Upper lobe of left lung (tissue), 4 donors: Measurements from ENCODE around the gene NR4A3.

Experiments
- POLR2AphosphoS5 ChIP-seq, 2 donors: sonication (generic); formaldehyde crosslinking; IDR thresholded peaks; one replicate each; pipeline ENCODE4 v1.5.1; 2017; ENCODE audit warnings: antibody characterized with exemption in 2 of 2
- TF ChIP-seq, protein P1 (sequence below), 6 experiments: fragments of 450-650 bp in 4 of 6; fragments of 200-600 bp in 2 of 6; sonication (generic) in 2 of 6; IDR thresholded peaks; one replicate each; pipeline ENCODE4 v1.5.1; 2016 to 2019; ENCODE audit warnings: antibody characterized with exemption in 6 of 6

- TF ChIP-seq, protein P1, sequence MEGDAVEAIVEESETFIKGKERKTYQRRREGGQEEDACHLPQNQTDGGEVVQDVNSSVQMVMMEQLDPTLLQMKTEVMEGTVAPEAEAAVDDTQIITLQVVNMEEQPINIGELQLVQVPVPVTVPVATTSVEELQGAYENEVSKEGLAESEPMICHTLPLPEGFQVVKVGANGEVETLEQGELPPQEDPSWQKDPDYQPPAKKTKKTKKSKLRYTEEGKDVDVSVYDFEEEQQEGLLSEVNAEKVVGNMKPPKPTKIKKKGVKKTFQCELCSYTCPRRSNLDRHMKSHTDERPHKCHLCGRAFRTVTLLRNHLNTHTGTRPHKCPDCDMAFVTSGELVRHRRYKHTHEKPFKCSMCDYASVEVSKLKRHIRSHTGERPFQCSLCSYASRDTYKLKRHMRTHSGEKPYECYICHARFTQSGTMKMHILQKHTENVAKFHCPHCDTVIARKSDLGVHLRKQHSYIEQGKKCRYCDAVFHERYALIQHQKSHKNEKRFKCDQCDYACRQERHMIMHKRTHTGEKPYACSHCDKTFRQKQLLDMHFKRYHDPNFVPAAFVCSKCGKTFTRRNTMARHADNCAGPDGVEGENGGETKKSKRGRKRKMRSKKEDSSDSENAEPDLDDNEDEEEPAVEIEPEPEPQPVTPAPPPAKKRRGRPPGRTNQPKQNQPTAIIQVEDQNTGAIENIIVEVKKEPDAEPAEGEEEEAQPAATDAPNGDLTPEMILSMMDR (IDR thresholded peaks at IDR 0.05) = no peak
- no peak for TF ChIP-seq POLR2AphosphoS5 (IDR thresholded peaks at IDR 0.05)
Observed at GRCh38 chr9:99895510-99895909, 73.8 kb downstream of the NR4A3 start.
